HG03354 (cell line): ENCODE data around the gene C3orf62.
"Not testable (repeated sequence)": the region's sequence is repeated elsewhere in the genome, so short reads cannot be mapped to it uniquely, and the experiment has no call there.

Experiments used
- ATAC-seq: cut with Tn5 transposase; IDR thresholded peaks from one replicate; pipeline ENCODE4 v1.9.1; 2021; ENCODE audit warnings: mild to moderate bottlenecking; ENCODE audit not compliant: unreplicated experiment, poor library complexity, severe bottlenecking

C3orf62 gene

DNA sequence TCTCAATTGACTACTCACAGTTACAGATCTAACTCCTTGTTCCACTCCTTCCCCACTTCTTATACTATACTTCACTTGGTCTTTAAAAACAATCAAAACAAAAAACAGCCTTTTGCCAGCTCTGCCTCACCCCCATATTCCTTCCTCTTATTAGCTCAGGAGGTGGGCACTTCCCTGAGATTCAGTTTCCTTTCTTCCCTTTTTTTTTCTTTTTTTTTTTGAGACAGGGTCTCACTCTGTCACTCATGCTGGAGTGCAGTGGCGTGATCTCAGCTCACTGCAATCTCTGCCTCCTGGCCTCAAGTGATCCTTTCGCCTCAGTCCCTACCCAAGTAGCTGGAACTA, 6.9 kb downstream of the C3orf62 start:
- no peak for ATAC-seq

DNA sequence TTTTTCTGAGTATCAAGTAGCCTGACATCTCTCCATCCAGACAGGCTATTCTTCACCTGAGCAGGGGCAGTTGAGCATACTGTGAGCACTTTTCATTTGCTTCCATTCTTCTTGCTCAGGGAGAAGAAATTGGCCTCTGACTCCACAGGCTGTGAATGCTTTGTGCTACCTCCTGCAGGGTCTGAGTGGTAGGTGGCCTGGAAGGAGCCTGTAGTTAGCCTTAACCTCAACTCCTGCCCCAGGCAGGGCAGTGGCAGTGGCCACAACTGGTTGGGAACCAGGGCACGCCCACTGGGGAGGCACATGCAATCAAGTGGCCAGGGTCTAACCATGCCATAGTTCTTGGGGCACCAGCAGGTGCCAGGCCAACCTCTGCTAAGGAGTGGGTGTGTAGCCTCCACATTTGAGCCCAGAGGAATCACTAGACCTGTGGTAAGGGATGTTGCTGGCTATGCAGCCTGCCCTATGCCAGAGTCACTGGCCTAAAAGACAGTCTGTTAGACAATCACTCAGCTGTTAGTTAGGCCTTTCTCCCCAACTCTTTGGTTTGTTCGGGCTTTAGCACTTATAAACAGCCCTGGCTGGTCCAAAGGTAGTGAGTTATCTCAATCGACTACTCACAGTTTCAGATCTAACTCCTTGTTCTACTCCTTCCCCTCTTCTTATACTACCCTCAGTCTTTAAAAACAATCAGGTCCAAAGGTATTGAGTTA, 7.4 kb downstream of the C3orf62 start:
- ATAC-seq: no peak

GRCh38 chr3:49266410-49267095, 10.5 kb downstream of the C3orf62 start:
- ATAC-seq: no peak

- no peak for ATAC-seq
These were observed 11.2 kb downstream of the C3orf62 start for GRCh38 chr3:49265661-49266386.

DNA sequence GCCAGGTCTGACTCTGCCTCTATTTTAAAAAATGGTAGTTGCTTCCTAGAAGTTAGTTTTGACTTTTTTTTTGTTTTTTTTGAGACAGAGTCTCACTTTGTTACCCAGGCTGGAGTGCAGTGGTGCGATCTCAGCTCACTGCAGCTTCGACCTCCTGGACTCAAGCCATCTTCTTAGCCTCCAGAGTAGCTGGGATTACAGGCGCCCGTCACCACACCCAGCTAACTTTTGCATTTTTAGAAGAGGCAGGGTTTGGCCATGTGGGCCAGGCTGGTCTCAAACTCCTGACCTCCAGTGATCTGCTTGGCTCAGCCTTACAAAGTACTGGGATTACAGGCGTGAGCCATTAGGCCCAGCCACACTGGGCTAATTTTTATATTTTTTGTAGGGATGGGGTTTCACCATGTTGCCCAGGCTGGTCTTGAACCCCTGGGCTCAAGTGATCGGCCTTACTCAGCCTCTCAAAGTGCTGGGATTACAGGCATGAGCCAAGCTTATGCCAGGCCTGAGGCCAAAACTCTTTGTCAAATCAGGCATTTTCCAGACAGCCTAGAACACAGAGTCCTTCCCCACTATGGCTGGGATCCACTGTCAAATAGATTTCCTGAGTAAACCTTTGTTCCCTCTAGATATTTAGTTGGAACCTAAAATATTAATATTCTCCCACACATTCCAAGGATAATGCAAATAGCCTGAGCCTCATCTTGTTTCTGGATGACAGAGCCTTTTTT, 13.7 kb downstream of the C3orf62 start:
- no peak for ATAC-seq

DNA sequence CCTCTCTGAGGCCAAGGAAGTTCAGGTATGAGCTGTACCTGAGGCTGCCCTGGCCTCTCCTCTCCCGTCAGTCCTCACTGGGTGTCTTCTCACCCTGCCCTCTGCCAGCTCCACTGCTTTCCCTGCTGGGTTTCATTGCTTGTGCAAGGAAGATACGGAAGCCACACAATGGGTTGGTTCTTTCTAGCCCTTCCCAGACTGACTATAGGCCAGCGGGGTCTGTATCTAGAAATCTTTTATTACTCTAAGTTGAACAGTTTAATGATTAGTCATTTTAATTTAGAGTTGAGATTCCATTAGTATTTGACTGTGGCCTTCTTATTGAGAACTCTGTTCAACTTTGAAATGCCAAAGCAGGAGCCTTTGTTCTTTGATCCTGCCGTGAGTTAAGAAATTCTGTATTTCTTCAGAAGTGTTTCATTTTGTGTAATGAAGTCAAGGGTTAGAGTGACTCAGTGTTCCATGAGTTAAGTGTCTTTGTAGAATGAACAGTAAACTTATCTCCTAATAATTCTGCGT, 16.2 kb downstream of the C3orf62 start:
- ATAC-seq: no peak

DNA sequence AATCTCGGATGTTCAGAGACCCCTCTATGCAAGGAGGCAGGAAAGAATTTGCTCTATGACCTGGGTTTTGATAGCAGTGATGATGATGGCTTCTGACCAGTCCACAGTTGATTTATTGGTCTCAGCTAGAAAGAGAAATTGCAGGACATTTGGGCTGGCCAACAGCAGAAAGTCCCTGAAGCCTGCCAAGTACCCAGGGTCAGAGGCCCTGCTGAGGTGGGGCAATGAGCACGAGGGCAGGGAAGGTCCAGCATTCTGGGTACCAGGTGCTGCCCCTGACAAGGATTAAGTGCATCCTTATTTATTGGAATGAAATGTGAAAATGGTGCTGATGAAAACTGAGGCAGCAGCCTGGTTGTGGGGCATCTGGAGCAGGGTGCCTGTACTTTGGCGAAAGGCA, 19.8 kb downstream of the C3orf62 start:
- no peak for ATAC-seq

- ATAC-seq: no peak
These were observed 21.1 kb downstream of the C3orf62 start for GRCh38 chr3:49255718-49256511.

GRCh38 chr3:49255112-49255511, 21.9 kb downstream of the C3orf62 start:
- no peak for ATAC-seq

- ATAC-seq: no peak
These were observed 23.5 kb downstream of the C3orf62 start for GRCh38 chr3:49253512-49253911.

DNA sequence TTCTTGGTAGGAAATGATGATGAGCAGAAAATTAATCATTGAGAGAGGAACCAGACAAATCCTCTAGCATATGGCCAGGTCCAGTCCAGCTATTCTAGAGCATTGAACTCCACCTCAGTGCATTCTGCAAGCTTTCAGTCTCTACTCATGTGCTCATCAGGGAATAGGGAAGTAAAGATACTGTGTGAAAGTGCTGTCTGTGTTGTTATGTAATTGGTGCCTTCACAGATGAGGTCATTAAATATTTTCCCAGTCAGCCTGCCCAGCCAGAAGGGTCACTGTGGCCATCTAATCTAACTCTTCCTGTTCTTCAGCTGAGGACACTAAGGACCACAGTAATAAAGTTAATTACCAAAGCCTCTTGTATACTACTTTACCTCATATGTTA, 28.2 kb downstream of the C3orf62 start:
- ATAC-seq: no peak

- no peak for ATAC-seq
These were observed 32.3 kb downstream of the C3orf62 start for GRCh38 chr3:49244581-49245205.

DNA sequence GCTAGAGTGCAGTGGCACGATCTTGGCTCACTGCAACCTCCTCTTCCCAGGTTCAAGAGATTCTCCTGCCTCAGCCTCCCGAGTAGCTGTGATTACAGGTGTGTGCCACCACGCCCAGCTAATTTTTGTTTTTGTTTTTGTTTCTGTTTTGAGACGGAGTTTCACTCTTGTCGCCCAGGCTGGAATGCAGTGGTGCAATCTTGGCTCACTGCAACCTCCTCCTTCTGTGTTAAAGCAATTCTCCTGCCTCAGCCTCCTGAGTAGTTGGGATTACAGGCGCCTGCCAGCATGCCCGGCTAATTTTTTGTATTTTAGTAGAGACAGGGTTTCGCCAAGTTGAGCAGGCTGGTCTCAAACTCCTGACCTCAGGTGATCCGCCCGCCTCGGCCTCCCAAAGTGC, 36.9 kb downstream of the C3orf62 start:
- not testable (repeated sequence) for ATAC-seq

GRCh38 chr3:49238274-49239127, 38.5 kb downstream of the C3orf62 start:
- no peak for ATAC-seq

GRCh38 chr3:49237344-49237743, 39.7 kb downstream of the C3orf62 start:
- ATAC-seq: no peak

- no peak for ATAC-seq
These were observed 40.8 kb downstream of the C3orf62 start for GRCh38 chr3:49236226-49236625.

GRCh38 chr3:49228817-49229216, 48.2 kb downstream of the C3orf62 start:
- not testable (repeated sequence) for ATAC-seq

- no peak for ATAC-seq
These were observed 55.0 kb downstream of the C3orf62 start for GRCh38 chr3:49222002-49222401.
